Gastroesophageal sphincter (tissue), 4 donors: Measurements from ENCODE around the gene FRMD6. TPM values are rescaled to one million over a fixed set of nuclear protein-coding genes. Genes with fewer than 3 reads are reported as not detected.
A peak's percentile ranks its signal among the peaks of the same experiment; 100 is the strongest.

ENCODE experiments used
- ATAC-seq: fragments of 150-250 bp; one replicate; pipeline ENCODE4 v1.9.1; 2016; ENCODE audit warnings: mild to moderate bottlenecking, moderate library complexity
- H3K27ac ChIP-seq, 4 donors: fragments of 200-600 bp; sonication (generic) in 3 of 4; 1 replicate in 3 of 4; 2 replicates in 1 of 4; pipeline ENCODE4 v1.5.1; 2016 to 2019
- H3K27me3 ChIP-seq: fragments of 200-600 bp; sonication (generic); one replicate; pipeline ENCODE4 v1.5.1; 2019
- H3K36me3 ChIP-seq, 2 donors: fragments of 200-600 bp; sonication (generic); one replicate each; pipeline ENCODE4 v1.5.1; 2019; ENCODE audit warnings: control low read depth in 1 of 2
- H3K4me1 ChIP-seq, 3 donors: fragments of 200-600 bp; sonication (generic); 1 replicate in 2 of 3; 2 replicates in 1 of 3; pipeline ENCODE4 v1.5.1; 2016 to 2019; ENCODE audit warnings: control low read depth in 2 of 3
- H3K4me3 ChIP-seq, 2 donors: fragments of 200-600 bp; sonication (generic); one replicate each; pipeline ENCODE4 v1.5.1; 2019; ENCODE audit warnings: mild to moderate bottlenecking in 1 of 2, moderate library complexity in 1 of 2
- H3K9me3 ChIP-seq, 3 donors: fragments of 200-600 bp; sonication (generic); one replicate each; pipeline ENCODE4 v1.5.1; 2017 to 2019; ENCODE audit warnings: control low read depth in 2 of 3
- EP300 ChIP-seq: sonication (generic); formaldehyde crosslinking; IDR thresholded peaks from one replicate; pipeline ENCODE4 v1.6.1; 2017; ENCODE audit warnings: antibody characterized with exemption, mild to moderate bottlenecking
- POLR2A ChIP-seq, 2 donors: fragments of 450-650 bp; IDR thresholded peaks; one replicate each; pipeline ENCODE4 v1.6.1; 2017; ENCODE audit warnings: antibody characterized with exemption in 2 of 2, mild to moderate bottlenecking in 2 of 2, moderate library complexity in 1 of 2
- POLR2AphosphoS5 ChIP-seq: sonication (generic); formaldehyde crosslinking; IDR thresholded peaks from one replicate; pipeline ENCODE4 v1.6.1; 2017; ENCODE audit warnings: antibody characterized with exemption
- WGBS, 2 donors: methylation state at CpG; one replicate each; pipeline ENCODE4 v1.1.5; 2018; ENCODE audit warnings: low coverage in 1 of 2; 5-methylcytosine and 5-hydroxymethylcytosine counted together
- total RNA-seq, 4 donors: library from RNA; depleted of rRNA; stranded (reverse); fragments of >200 nt; gene quantifications; one replicate each; pipeline ENCODE4 v1.1.0, GENCODE V29; 2016
- TF ChIP-seq, protein P1 (sequence below), 4 experiments: fragments of 200-600 bp in 2 of 4; fragments of 450-650 bp in 2 of 4; sonication (generic) in 1 of 4; IDR thresholded peaks; one replicate each; pipeline ENCODE4 v1.5.1; 2017 to 2019; ENCODE audit warnings: antibody characterized with exemption in 4 of 4, mild to moderate bottlenecking in 2 of 4, moderate library complexity in 2 of 4

Gene FRMD6
- 10 to 100 TPM; 42.5 to 68.6 (median 53.9) TPM for total RNA-seq

DNA sequence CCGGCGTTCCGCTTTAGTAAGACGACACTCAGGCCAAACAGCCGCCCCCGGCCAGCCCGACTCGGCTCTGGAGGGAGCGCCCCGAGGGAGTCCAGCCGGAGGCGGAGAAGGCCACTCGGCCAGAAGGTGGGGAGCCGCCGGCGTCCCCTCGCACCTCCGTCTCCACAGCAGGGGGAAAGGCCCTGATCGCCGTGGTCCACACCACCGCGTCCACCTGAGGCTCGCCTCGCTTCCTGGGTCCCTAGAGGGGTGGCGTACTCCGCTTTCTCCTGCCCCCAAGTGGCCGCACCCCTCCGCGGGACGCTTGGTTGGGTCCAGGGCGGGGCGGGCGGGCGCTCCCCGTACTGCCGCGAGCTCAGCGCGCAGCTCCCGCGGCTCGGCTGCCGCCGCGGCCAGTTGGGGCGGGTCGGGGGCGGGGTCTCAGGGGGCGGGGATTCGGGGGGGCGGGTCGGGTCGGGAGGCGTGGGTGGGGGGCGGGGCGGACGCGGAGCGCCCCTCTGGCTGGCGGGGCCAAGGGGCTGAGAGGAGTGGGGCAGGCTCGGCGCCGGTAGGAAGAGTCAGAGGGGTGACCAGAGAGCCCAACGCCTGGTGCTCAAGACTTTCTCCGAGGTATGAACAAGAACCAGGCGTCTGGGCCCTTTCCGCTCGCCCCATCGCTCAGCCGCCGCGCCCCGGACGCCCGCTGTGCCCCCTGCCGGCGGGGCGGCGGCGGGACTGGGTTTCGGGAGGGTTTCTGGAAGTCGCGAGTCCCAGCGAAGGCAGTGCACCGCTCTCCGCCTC is at the start of gene FRMD6:
FRMD6 (plus strand) TSS at position 523 of the 780 bp plus-strand sequence. CDS start 37,927 bp downstream, outside the sequence.
- H3K36me3 ChIP-seq, result no peaks in the 10 kb centered on the region
- peak; percentile 78 to 81 for TF ChIP-seq POLR2A (IDR thresholded peaks at IDR 0.05)
- TF ChIP-seq, protein P1, sequence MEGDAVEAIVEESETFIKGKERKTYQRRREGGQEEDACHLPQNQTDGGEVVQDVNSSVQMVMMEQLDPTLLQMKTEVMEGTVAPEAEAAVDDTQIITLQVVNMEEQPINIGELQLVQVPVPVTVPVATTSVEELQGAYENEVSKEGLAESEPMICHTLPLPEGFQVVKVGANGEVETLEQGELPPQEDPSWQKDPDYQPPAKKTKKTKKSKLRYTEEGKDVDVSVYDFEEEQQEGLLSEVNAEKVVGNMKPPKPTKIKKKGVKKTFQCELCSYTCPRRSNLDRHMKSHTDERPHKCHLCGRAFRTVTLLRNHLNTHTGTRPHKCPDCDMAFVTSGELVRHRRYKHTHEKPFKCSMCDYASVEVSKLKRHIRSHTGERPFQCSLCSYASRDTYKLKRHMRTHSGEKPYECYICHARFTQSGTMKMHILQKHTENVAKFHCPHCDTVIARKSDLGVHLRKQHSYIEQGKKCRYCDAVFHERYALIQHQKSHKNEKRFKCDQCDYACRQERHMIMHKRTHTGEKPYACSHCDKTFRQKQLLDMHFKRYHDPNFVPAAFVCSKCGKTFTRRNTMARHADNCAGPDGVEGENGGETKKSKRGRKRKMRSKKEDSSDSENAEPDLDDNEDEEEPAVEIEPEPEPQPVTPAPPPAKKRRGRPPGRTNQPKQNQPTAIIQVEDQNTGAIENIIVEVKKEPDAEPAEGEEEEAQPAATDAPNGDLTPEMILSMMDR (IDR thresholded peaks at IDR 0.05), result peak; percentile 85 to 90 (median 87)
- TF ChIP-seq EP300, result no peak
- peak; percentile 67 for TF ChIP-seq POLR2AphosphoS5
- H3K9me3 ChIP-seq, result no peaks in the 10 kb centered on the region
- 0% methylated on average over 1 of the region's 86 CpGs; no CpG with 5 or more reads in 1 of the 2 donors for WGBS, 2 donors
- H3K27me3 ChIP-seq, result no peaks in the 10 kb centered on the region
- H3K27ac ChIP-seq, result peak within 1 kb of the TSS; percentile 84 to 99 (median 98)
- peak; percentile 94 for ATAC-seq
- peak within 1 kb of the TSS; percentile 85 to 90 for H3K4me3 ChIP-seq
- H3K4me1 ChIP-seq, result peaks cover 3 to 66% (median 3%) of the 10 kb centered on the region in 3 donors

DNA sequence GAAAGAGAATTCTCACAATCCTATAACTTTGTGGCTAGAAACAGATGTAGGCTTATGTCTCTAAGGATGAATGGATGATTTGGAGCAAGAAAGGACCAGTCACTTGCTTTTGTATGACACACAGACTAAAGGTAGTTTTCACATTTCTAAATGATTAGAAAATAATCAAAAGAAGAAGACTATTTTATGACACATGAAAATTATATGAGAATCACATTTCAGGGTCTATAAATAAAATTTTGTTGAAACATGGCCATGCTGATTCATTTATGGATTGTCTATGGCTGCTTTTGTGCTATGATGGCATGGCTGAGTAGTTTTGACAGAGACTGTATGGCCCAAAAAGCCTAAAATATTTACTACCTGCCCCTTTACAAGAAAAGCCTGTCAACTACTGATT is 49.4 kb upstream of the FRMD6 start:
- Histone ChIP-seq H3K4me3 (no peak overlapping the region), H3K27me3 (no peaks in the 10 kb centered on the region), H3K4me1 (peaks cover 0 to 23% (median 0%) of the 10 kb centered on the region in 3 donors), H3K9me3 (no peaks in the 10 kb centered on the region), H3K36me3 (no peaks in the 10 kb centered on the region), H3K27ac (no peak overlapping the region)
- TF ChIP-seq, protein P1 (IDR thresholded peaks at IDR 0.05), result no peak
- TF ChIP-seq POLR2AphosphoS5 (no peak), POLR2A (IDR thresholded peaks at IDR 0.05) (no peak), EP300 (no peak)
- ATAC-seq, result no peak

DNA sequence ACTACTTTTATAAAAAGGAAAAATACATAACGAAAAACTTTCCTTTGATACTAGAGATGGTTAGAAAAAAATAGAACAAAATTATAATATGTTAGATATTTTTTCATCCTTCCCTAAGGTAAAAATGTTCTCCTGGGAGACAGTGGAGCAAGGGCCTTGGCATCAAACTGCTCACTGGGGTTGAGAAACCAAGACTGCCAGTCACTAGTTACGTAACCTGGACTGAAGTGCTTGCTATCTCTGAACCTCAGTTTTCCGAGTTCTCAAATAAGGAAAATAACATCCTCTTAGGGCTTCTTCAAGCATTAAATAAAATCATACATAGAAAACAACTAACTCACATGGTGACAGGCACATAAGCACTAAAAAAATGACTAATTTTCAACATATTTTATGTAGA is 48.2 kb upstream of the FRMD6 start:
- Histone ChIP-seq H3K27ac (no peak overlapping the region), H3K9me3 (no peaks in the 10 kb centered on the region), H3K4me1 (peaks cover 0 to 23% (median 0%) of the 10 kb centered on the region in 3 donors), H3K27me3 (no peaks in the 10 kb centered on the region), H3K4me3 (no peak overlapping the region), H3K36me3 (no peaks in the 10 kb centered on the region)
- ATAC-seq, result no peak
- TF ChIP-seq, protein P1 (IDR thresholded peaks at IDR 0.05), result no peak
- TF ChIP-seq EP300, result no peak
- TF ChIP-seq POLR2A (IDR thresholded peaks at IDR 0.05), result no peak
- no peak for TF ChIP-seq POLR2AphosphoS5
- WGBS, 2 donors, result 91 to 100% methylated on average over 3 of the region's 3 CpGs

DNA sequence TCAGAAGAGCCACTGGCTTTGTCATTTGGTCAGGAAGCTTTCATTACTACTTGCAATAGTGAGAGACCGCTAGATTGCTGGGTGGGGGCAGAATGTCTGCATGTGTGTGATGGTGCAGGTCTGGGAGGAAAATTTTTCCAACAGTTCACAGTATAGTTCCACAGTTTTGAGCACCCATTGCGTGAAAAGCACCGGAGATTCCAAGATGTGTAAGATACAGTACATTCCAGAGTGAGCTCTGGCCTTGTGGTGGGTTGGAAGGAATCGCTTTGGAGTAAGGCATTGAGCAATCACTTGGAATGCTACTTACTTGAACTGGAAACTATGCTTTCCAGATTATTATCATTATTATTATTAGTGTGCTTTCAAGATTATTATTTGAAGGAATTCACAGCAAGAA is 47.6 kb upstream of the FRMD6 start:
- Histone ChIP-seq H3K27ac (no peak overlapping the region), H3K4me3 (no peak overlapping the region), H3K9me3 (no peaks in the 10 kb centered on the region), H3K36me3 (no peaks in the 10 kb centered on the region), H3K27me3 (no peaks in the 10 kb centered on the region), H3K4me1 (peaks cover 0 to 22% (median 0%) of the 10 kb centered on the region in 3 donors)
- 68 to 89% methylated on average over 2 to 4 of the region's 4 CpGs for WGBS, 2 donors
- ATAC-seq, result no peak
- TF ChIP-seq EP300, result no peak
- TF ChIP-seq, protein P1 (IDR thresholded peaks at IDR 0.05), result no peak
- TF ChIP-seq POLR2A (IDR thresholded peaks at IDR 0.05), result no peak
- TF ChIP-seq POLR2AphosphoS5, result no peak

DNA sequence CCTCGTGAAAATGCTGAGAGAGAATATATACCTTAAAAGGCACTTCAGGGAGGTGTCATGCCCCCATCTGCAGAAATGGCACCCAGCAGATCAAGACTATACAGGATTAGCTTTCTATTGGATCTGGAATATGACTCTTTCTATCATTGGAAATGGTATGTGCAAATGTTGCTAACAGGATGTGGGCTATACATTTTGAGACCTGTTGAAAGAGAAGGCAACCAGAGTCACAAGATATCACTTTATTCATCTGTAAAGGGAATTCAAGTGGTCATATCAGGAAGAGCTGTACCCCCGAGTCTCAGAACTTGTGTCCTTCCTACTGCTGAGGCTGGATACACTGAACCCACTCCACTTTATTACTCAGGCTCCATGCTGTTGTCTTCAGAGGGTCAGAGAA is 46.1 kb upstream of the FRMD6 start:
- Histone ChIP-seq H3K9me3 (no peaks in the 10 kb centered on the region), H3K4me3 (no peak overlapping the region), H3K27ac (no peak overlapping the region), H3K36me3 (no peaks in the 10 kb centered on the region), H3K27me3 (no peaks in the 10 kb centered on the region), H3K4me1 (peaks cover 0 to 7% (median 0%) of the 10 kb centered on the region in 3 donors)
- TF ChIP-seq EP300, result no peak
- TF ChIP-seq, protein P1 (IDR thresholded peaks at IDR 0.05), result no peak
- TF ChIP-seq POLR2A (IDR thresholded peaks at IDR 0.05), result no peak
- TF ChIP-seq POLR2AphosphoS5, result no peak
- ATAC-seq, result no peak
- 86 to 88% methylated on average over 1 of the region's 2 CpGs for WGBS, 2 donors
